Brain microvascular endothelial cell (primary cell): ENCODE measurements around the gene ZNF607.

ENCODE experiments used
- DNase-seq: peaks from one replicate; pipeline ENCODE4 v3.0.0-alpha.2; 2020
- H3K27ac ChIP-seq: fragments of 250-450 bp; sonication (Bioruptor Pico); 2 replicates; pipeline ENCODE4 v1.5.1; 2020; ENCODE audit warnings: mild to moderate bottlenecking, moderate library complexity
- H3K27me3 ChIP-seq: fragments of 250-450 bp; sonication (Bioruptor Pico); replicated peaks from 2 replicates; pipeline ENCODE4 v1.5.1; 2020; ENCODE audit warnings: mild to moderate bottlenecking
- H3K36me3 ChIP-seq: fragments of 250-450 bp; sonication (Bioruptor Pico); replicated peaks from 2 replicates; pipeline ENCODE4 v1.5.1; 2020; ENCODE audit warnings: mild to moderate bottlenecking
- H3K4me3 ChIP-seq: 2 replicates; pipeline ENCODE4 v1.5.1; 2011; ENCODE audit warnings: low read depth, mild to moderate bottlenecking, control low read depth, low read length, moderate library complexity
- in situ Hi-C: cut with HindIII; loops from 2 replicates; pipeline ENCODE4 v1.10.0; 2017; ENCODE audit warnings: low sequenced_read_pairs, low pct_ligation_motif_present
- TF ChIP-seq, protein P1 (sequence below): IDR thresholded peaks from 2 replicates; pipeline ENCODE4 v1.5.1; 2011; ENCODE audit warnings: low read depth, mild to moderate bottlenecking, moderate library complexity, low read length, control low read depth, inconsistent platforms; ENCODE audit errors: missing control alignments

The ZNF607 gene

DNA sequence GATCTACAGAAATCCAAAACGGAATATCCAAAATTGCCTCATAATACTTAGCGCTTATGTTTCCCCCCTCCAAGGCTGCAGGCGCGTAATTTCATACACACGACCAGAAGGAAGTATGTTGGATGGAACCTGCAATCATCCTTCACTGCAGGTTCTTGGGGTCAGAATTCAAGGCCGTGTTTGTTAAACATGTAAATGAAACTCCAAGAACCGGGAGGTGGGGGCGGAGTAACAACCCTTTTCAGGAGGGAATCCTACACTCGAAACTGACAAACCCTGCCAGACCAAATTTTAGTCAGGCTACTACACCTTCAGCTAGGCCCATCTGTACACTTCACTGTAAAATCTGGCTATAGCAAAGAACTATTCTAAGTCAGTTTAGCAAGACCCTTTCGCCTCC, 1.3 kb downstream of the ZNF607 start:
- no peaks in the 10 kb centered on the region for H3K27me3 ChIP-seq
- H3K27ac ChIP-seq = no peak overlapping the region
- TF ChIP-seq, protein P1, sequence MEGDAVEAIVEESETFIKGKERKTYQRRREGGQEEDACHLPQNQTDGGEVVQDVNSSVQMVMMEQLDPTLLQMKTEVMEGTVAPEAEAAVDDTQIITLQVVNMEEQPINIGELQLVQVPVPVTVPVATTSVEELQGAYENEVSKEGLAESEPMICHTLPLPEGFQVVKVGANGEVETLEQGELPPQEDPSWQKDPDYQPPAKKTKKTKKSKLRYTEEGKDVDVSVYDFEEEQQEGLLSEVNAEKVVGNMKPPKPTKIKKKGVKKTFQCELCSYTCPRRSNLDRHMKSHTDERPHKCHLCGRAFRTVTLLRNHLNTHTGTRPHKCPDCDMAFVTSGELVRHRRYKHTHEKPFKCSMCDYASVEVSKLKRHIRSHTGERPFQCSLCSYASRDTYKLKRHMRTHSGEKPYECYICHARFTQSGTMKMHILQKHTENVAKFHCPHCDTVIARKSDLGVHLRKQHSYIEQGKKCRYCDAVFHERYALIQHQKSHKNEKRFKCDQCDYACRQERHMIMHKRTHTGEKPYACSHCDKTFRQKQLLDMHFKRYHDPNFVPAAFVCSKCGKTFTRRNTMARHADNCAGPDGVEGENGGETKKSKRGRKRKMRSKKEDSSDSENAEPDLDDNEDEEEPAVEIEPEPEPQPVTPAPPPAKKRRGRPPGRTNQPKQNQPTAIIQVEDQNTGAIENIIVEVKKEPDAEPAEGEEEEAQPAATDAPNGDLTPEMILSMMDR = no peak
- H3K36me3 ChIP-seq = no peaks in the 10 kb centered on the region
- H3K4me3 ChIP-seq = peak overlapping the region; percentile 85
- in situ Hi-C loops = no loop called here
- no peak for DNase-seq

DNA sequence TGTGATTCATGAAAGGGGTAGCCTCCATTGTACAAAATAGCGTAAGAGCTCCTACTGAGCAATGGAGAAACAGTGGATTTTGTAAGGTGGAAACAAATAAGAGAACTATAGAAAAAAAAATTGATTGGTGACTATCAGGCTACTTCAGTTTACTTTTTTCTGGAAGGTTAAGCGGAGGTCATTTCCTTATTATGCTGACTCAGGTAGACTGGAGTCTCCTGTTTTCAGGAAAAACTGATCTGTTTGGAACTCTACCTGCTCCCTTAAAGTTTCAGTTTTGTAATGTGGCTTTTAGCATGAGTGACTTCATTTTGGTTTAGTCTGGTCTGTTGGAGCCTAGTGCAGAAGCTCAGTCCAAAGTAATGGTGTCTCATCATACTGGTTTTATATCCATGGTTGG, 3.4 kb downstream of the ZNF607 start:
- H3K36me3 ChIP-seq = no peaks in the 10 kb centered on the region
- no peak for DNase-seq
- TF ChIP-seq, protein P1 = no peak
- in situ Hi-C loops = no loop called here
- H3K4me3 ChIP-seq = no peak overlapping the region
- H3K27me3 ChIP-seq = no peaks in the 10 kb centered on the region
- no peak overlapping the region for H3K27ac ChIP-seq

GRCh38 chr19:37706052-37706605, 13.4 kb downstream of the ZNF607 start:
- H3K4me3 ChIP-seq = no peak overlapping the region

DNA sequence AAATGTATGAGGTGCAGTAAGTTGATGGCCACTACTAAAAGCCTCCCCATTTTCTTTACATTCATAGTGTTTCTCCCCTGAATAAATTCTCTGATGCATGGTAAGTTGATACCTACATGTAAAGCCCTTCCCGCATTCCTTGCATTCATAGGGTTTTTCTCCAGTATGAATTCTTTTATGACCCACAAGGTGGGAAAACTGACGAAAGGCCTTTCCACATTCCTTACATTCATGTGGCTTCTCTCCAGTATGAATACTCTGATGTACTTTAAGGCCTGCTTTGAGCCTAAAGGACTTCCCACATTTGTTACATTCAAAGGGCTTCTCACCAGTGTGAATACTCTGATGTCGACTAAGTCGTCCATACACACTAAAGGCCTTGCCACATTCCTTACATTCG, 20.5 kb downstream of the ZNF607 start:
- Histone ChIP-seq H3K36me3 (peaks cover 13% of the 10 kb centered on the region), H3K27me3 (no peaks in the 10 kb centered on the region), H3K27ac (no peak overlapping the region), H3K4me3 (no peak overlapping the region)
- no peak for DNase-seq
- in situ Hi-C loops = no loop called here
- TF ChIP-seq, protein P1 = no peak

More at GRCh38 chr19:37706052-37706605, 13.4 kb downstream of the ZNF607 start:
- no peaks in the 10 kb centered on the region for H3K27me3 ChIP-seq
- no peak for DNase-seq
- no peak overlapping the region for H3K27ac ChIP-seq
- in situ Hi-C loops = no loop called here
- peaks cover 8% of the 10 kb centered on the region for H3K36me3 ChIP-seq
- TF ChIP-seq, protein P1 = no peak

DNA sequence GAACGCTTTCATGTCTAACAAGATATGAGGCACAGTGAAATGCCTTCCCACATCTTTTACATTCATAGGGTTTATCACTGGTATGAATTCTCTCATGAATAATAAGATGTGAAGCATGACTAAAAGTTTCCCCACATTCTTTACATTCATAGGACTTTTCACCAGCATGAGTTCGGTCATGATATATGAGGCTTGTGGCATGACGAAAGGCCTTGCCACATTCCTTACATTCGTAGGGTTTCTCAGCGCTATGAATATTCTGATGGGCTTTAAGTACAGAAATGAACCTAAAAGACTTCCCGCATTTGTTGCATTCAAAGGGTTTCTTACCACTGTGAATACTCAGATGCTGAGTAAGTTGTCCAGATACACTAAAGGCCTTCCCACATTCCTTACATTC, 21.3 kb downstream of the ZNF607 start:
- in situ Hi-C loops = no loop called here
- DNase-seq = peak; percentile 15
- Histone ChIP-seq H3K27ac (no peak overlapping the region), H3K27me3 (no peaks in the 10 kb centered on the region), H3K4me3 (no peak overlapping the region), H3K36me3 (peaks cover 13% of the 10 kb centered on the region)
- TF ChIP-seq, protein P1 = no peak

DNA sequence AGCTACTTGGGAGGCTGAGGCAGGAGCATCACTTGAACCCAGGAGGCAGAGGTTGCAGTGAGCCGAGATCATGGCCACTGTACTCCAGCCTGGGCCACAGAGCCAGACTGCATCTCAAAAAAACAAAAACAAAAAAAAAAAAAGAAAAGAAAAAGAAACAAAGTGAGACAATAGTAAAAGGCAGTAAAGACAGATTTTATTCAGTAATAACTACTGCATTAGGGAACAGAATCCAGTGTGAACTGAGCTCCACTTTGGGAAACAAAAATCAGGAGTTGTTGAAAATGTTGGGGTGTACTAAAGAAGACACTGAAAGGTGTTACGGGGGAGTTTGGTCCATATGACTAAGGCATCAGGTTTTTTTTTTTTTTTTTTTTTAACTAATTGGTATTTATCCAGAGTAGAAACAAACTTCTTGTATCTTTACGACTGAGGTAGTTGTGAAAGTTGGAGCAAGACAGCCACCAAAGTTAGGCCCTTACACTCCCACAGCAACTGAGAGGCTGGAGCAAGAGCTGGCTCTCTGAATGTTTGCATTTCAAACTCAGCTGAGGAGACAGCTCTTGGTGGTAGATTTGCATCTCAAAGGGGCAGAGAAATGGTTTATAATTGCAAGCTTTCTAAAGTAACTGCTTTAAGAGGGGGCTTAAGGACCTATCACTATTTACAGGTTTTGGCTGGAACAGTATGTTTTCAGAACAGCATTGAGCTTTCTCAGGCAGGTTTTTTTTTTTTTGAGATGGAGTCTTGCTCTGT, 24.2 kb downstream of the ZNF607 start:
- peaks cover 10% of the 10 kb centered on the region for H3K36me3 ChIP-seq
- DNase-seq = no peak
- TF ChIP-seq, protein P1 = no peak
- no peak overlapping the region for H3K27ac ChIP-seq
- H3K4me3 ChIP-seq = no peak overlapping the region
- in situ Hi-C loops = no loop called here
- H3K27me3 ChIP-seq = no peaks in the 10 kb centered on the region
